WTC11 (cell line): ENCODE data around the gene FGF14.

ENCODE experiments used
- CBFB ChIP-seq: sonication (generic); formaldehyde crosslinking; IDR thresholded peaks from 2 replicates; pipeline ENCODE4 v1.8.1; 2022; ENCODE audit warnings: mild to moderate bottlenecking, low read depth, missing genetic modification reagents
- CREB1 ChIP-seq: sonication (generic); formaldehyde crosslinking; IDR thresholded peaks from 2 replicates; pipeline ENCODE4 v1.8.0; 2023; ENCODE audit warnings: mild to moderate bottlenecking, missing genetic modification reagents
- CREM ChIP-seq: sonication (generic); formaldehyde crosslinking; IDR thresholded peaks from 2 replicates; pipeline ENCODE4 v1.8.1; 2022; ENCODE audit warnings: mild to moderate bottlenecking, missing genetic modification reagents, moderate library complexity
- ELF4 ChIP-seq: sonication (generic); formaldehyde crosslinking; IDR thresholded peaks from 2 replicates; pipeline ENCODE4 v1.8.1; 2022; ENCODE audit warnings: low read depth, mild to moderate bottlenecking, moderate library complexity, missing genetic modification reagents
- GABPB1 ChIP-seq: sonication (generic); formaldehyde crosslinking; IDR thresholded peaks from 2 replicates; pipeline ENCODE4 v1.8.1; 2023; ENCODE audit warnings: mild to moderate bottlenecking, missing genetic modification reagents
- KAT7 ChIP-seq: sonication (generic); formaldehyde crosslinking; IDR thresholded peaks from 2 replicates; pipeline ENCODE4 v1.8.1; 2023; ENCODE audit warnings: missing genetic modification reagents, mild to moderate bottlenecking, borderline replicate concordance
- RELA ChIP-seq: sonication (generic); formaldehyde crosslinking; IDR thresholded peaks from 2 replicates; pipeline ENCODE4 v1.8.1; 2022; ENCODE audit warnings: missing genetic modification reagents, mild to moderate bottlenecking, borderline replicate concordance
- TCF7 ChIP-seq: sonication (generic); formaldehyde crosslinking; IDR thresholded peaks from 2 replicates; pipeline ENCODE4 v1.8.0; 2022; ENCODE audit warnings: mild to moderate bottlenecking, low read depth, missing genetic modification reagents, moderate library complexity
- TF ChIP-seq, protein P1 (sequence below): fragments of 200-600 bp; IDR thresholded peaks from 2 replicates; pipeline ENCODE4 v1.8.0; 2022; ENCODE audit warnings: antibody characterized with exemption
- TF ChIP-seq, protein P2 (sequence below): sonication (generic); formaldehyde crosslinking; IDR thresholded peaks from 2 replicates; pipeline ENCODE4 v1.8.1; 2023; ENCODE audit warnings: mild to moderate bottlenecking, missing genetic modification reagents
- TF ChIP-seq, protein P3 (sequence below): fragments of 250-450 bp; sonication (Bioruptor Pico); IDR thresholded peaks from 2 replicates; pipeline ENCODE4 v1.9.0; 2021; ENCODE audit warnings: mild to moderate bottlenecking
- TF ChIP-seq, protein P4 (sequence below): sonication (generic); formaldehyde crosslinking; IDR thresholded peaks from 2 replicates; pipeline ENCODE4 v1.8.1; 2022; ENCODE audit warnings: missing genetic modification reagents, borderline replicate concordance
- TF ChIP-seq, protein P5 (sequence below): sonication (generic); formaldehyde crosslinking; IDR thresholded peaks from 2 replicates; pipeline ENCODE4 v1.8.0; 2022; ENCODE audit warnings: mild to moderate bottlenecking, missing genetic modification reagents
- TF ChIP-seq, protein P6 (sequence below): sonication (generic); formaldehyde crosslinking; IDR thresholded peaks from 2 replicates; pipeline ENCODE4 v1.8.1; 2023; ENCODE audit warnings: mild to moderate bottlenecking, missing genetic modification reagents, moderate library complexity

DNA sequence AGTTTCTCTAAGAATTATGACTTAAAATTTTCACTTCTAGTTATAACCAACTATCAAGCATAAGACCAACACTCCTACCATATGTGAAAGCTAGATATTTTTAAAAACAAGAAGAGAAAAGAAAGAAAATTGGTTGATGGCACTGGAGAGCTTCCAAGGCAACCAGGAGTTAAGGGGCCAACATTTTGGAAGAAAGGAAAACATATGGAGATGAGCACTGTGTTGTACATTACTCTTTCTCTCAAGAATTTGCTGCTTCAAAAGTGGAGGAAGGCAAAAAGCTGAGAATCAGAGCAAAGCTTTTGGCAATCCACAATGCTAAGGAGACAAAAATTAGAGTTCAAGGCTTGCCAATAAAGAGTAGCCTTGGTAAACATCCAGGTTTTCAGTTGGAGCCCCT is 503.2 kb downstream of the FGF14 start:
- TF ChIP-seq CBFB (CRISPR knock-in tag) (no peak), KAT7 (CRISPR knock-in tag) (no peak), ELF4 (CRISPR knock-in tag) (no peak), RELA (no peak), CREM (CRISPR knock-in tag) (no peak), TCF7 (no peak), CREB1 (CRISPR knock-in tag) (no peak), GABPB1 (no peak)
- TF ChIP-seq, protein P1, sequence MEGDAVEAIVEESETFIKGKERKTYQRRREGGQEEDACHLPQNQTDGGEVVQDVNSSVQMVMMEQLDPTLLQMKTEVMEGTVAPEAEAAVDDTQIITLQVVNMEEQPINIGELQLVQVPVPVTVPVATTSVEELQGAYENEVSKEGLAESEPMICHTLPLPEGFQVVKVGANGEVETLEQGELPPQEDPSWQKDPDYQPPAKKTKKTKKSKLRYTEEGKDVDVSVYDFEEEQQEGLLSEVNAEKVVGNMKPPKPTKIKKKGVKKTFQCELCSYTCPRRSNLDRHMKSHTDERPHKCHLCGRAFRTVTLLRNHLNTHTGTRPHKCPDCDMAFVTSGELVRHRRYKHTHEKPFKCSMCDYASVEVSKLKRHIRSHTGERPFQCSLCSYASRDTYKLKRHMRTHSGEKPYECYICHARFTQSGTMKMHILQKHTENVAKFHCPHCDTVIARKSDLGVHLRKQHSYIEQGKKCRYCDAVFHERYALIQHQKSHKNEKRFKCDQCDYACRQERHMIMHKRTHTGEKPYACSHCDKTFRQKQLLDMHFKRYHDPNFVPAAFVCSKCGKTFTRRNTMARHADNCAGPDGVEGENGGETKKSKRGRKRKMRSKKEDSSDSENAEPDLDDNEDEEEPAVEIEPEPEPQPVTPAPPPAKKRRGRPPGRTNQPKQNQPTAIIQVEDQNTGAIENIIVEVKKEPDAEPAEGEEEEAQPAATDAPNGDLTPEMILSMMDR, result no peak
- TF ChIP-seq, protein P2, sequence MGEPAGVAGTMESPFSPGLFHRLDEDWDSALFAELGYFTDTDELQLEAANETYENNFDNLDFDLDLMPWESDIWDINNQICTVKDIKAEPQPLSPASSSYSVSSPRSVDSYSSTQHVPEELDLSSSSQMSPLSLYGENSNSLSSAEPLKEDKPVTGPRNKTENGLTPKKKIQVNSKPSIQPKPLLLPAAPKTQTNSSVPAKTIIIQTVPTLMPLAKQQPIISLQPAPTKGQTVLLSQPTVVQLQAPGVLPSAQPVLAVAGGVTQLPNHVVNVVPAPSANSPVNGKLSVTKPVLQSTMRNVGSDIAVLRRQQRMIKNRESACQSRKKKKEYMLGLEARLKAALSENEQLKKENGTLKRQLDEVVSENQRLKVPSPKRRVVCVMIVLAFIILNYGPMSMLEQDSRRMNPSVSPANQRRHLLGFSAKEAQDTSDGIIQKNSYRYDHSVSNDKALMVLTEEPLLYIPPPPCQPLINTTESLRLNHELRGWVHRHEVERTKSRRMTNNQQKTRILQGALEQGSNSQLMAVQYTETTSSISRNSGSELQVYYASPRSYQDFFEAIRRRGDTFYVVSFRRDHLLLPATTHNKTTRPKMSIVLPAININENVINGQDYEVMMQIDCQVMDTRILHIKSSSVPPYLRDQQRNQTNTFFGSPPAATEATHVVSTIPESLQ (CRISPR knock-in tag), result no peak
- TF ChIP-seq, protein P3, sequence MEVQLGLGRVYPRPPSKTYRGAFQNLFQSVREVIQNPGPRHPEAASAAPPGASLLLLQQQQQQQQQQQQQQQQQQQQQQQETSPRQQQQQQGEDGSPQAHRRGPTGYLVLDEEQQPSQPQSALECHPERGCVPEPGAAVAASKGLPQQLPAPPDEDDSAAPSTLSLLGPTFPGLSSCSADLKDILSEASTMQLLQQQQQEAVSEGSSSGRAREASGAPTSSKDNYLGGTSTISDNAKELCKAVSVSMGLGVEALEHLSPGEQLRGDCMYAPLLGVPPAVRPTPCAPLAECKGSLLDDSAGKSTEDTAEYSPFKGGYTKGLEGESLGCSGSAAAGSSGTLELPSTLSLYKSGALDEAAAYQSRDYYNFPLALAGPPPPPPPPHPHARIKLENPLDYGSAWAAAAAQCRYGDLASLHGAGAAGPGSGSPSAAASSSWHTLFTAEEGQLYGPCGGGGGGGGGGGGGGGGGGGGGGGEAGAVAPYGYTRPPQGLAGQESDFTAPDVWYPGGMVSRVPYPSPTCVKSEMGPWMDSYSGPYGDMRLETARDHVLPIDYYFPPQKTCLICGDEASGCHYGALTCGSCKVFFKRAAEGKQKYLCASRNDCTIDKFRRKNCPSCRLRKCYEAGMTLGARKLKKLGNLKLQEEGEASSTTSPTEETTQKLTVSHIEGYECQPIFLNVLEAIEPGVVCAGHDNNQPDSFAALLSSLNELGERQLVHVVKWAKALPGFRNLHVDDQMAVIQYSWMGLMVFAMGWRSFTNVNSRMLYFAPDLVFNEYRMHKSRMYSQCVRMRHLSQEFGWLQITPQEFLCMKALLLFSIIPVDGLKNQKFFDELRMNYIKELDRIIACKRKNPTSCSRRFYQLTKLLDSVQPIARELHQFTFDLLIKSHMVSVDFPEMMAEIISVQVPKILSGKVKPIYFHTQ (CRISPR knock-in tag), result no peak
- TF ChIP-seq, protein P4, sequence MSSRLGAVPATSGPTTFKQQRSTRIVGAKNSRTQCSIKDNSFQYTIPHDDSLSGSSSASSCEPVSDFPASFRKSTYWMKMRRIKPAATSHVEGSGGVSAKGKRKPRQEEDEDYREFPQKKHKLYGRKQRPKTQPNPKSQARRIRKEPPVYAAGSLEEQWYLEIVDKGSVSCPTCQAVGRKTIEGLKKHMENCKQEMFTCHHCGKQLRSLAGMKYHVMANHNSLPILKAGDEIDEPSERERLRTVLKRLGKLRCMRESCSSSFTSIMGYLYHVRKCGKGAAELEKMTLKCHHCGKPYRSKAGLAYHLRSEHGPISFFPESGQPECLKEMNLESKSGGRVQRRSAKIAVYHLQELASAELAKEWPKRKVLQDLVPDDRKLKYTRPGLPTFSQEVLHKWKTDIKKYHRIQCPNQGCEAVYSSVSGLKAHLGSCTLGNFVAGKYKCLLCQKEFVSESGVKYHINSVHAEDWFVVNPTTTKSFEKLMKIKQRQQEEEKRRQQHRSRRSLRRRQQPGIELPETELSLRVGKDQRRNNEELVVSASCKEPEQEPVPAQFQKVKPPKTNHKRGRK (CRISPR knock-in tag), result no peak
- TF ChIP-seq, protein P5, sequence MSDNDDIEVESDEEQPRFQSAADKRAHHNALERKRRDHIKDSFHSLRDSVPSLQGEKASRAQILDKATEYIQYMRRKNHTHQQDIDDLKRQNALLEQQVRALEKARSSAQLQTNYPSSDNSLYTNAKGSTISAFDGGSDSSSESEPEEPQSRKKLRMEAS, result no peak
- TF ChIP-seq, protein P6, sequence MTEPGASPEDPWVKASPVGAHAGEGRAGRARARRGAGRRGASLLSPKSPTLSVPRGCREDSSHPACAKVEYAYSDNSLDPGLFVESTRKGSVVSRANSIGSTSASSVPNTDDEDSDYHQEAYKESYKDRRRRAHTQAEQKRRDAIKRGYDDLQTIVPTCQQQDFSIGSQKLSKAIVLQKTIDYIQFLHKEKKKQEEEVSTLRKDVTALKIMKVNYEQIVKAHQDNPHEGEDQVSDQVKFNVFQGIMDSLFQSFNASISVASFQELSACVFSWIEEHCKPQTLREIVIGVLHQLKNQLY, result no peak
